Stimulated activated CD4-positive, alpha-beta T cell treated with anti-CD3 and anti-CD28 coated beads, Interleukin-4, amount 100 ng/mL, for 48 hours (primary cell): ENCODE measurements around the gene COQ2.
"Not testable (repeated sequence)": the region's sequence is repeated elsewhere in the genome, so short reads cannot be mapped to it uniquely, and the experiment has no call there.

Experiments used
- DNase-seq, 2 donors: peaks; one replicate each; pipeline ENCODE4 v3.0.0-alpha.2; 2020; ENCODE audit warnings: low read depth in 2 of 2

Gene COQ2

GRCh38 chr4:83283181-83283580 is 1.4 kb downstream of the COQ2 start:
- no peak for DNase-seq

GRCh38 chr4:83282049-83282535 is 2.5 kb downstream of the COQ2 start:
- peak; percentile 36 to 44 for DNase-seq

GRCh38 chr4:83281307-83281706 is 3.3 kb downstream of the COQ2 start:
- no peak for DNase-seq

- DNase-seq = no peak
Observed at GRCh38 chr4:83276299-83277040, 8.1 kb downstream of the COQ2 start.

DNA sequence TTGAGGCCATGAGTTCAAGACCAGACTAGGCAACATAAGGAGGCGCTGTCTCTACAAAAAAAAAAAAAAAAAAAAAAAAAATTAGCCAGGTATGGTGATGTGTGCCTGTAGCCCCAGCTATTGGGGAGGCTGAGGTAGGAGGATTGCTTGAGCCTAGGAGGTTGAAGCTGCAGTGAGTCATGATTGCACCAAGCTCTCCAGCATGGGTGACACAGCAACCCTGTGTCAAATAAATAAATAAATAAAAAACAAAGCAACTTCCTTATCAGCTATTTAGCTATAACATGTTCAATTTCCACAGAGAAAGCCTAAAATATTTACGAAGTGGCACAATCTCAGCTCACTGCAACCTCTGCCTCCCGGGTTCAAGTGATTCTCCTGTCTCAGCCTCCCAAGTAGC is 10.7 kb downstream of the COQ2 start:
- DNase-seq = not testable (repeated sequence)

- no peak for DNase-seq
Observed at GRCh38 chr4:83272900-83273299, 11.7 kb downstream of the COQ2 start.

GRCh38 chr4:83269256-83269655 is 15.3 kb downstream of the COQ2 start:
- no peak for DNase-seq

DNA sequence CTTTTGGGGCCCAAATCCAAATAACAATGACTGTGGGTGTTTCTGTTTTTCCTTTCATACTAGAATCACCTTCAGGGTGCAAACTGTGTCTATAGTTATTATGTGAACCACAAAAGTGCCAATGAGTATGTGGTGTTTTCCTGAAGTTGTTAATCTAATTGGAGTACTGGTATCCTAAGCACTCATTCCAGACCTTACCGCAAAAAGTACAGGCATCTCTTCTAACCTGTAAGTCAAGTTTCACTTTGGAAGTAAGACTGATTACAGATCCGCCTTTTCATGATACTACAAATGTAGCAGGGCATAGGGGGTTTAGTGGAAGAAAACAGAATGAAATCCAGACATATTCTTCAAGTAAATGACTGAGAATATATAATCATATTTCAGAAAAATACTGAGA is 16.1 kb downstream of the COQ2 start:
- no peak for DNase-seq

- no peak for DNase-seq
Observed at GRCh38 chr4:83267830-83268475, 16.6 kb downstream of the COQ2 start.

DNA sequence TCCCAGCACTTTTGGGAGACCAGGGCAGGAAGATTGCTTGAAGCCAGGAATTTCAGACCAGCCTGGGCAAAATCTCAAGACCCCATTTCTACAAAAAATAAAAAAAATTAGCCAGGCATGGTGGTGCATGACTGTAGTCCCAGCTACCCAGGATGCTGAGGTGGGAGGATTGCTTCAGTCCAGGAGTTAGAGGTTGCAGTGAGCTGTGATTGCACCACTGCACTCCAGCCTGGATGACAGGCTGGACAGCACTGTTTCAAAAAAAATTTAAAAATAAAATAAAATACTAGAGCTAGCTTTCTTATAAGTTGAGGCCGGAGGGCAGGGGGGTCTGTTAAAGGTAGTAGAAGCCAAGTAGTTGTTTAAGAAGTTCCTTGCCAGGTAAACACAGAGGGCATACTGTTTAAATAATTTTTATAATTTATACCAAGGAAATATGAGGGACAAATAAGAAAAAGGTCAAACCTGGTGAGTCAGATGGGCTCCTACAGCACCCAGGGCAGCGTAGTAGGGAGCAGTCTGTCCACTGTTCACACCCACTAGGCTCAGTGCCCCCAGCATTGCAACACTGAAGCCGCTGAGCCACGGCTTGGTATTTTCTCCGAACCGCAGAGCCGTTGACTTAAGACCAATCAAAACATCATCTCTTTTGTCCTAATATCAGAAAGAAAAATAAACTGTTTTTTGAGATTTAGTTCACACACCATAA is 17.3 kb downstream of the COQ2 start:
- no peak for DNase-seq

- no peak for DNase-seq
Observed at GRCh38 chr4:83266689-83267088, 17.9 kb downstream of the COQ2 start.

DNA sequence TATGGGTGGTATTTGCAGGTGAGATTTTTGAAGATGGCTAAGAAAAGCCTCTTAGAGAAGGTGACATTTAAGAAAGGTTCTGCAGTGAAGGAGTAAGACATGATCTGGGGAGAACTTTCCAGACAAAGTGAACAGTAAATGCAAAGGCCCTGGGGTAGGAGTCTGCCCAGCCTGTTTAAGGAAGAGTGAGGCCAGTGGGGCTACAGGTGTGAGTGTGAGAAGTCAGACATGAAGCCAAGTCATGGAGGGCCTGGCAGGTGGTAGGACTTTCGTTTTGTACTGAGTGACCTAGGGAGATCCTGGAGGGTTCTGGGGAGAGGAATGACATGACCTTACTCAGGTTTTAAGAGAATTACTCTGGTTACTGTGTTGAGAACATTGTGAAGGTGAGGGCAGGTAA is 21.5 kb downstream of the COQ2 start:
- DNase-seq = no peak

- DNase-seq = no peak
Observed at GRCh38 chr4:83262682-83263081, 21.9 kb downstream of the COQ2 start.

- DNase-seq = no peak
Observed at GRCh38 chr4:83261307-83261706, 23.3 kb downstream of the COQ2 start.

- DNase-seq = no peak
Observed at GRCh38 chr4:83259586-83259985, 25.0 kb downstream of the COQ2 start.

DNA sequence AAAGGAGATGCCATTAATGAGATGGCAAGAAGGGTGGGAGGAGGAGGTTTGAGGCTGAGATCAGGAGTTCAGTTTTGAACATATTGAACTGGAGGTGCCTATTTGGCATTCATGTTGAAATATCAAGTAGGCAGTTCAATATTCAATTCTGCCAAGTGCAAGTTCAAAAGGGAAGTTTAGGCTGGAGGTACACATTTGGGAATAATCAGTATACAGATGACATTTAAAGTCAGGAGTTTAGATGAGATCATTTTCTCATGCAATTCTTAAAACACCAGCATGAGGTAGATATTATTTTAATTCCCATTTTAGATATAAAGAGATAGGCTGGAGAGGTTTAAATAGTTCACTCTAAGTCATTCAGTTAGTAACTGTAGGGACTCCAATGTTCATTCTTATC is 26.1 kb downstream of the COQ2 start:
- no peak for DNase-seq

DNA sequence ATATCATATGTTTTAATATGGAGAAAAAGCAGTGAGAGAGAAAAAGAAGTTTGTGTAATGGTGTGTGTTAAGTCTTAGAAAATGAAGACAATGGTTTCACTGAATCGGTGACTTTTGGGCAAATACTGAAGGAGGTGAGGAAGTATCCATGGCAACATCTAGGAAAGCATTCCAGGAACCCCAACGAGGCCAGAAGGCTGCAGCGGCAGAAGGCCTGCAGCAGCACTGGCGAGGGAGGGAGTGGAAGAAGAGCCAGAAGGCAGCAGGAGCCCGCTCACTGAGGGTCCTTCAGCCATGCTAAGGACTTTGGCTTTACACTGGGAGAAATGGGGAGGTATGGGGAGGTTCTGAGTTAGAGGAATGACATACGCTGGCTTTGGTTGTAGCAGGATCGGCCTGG is 26.8 kb downstream of the COQ2 start:
- DNase-seq = no peak

DNA sequence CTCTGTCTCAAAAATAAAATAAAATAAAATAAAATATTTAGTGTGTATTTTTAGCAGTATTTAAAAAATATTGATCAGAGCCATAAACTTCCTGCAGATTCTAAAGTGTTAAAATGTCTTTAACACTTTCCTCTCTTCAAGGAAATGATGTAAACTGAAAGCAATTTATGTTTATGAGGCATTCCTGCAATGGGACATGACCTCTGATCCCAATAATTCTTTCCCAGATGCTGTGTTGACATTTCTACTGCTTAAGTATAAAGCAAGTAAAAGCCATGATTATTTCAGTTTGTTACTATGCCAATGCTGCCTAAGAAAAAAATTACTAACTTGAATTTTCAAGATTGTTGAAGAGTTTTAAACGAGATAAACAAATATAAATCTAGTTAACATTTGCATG is 29.0 kb downstream of the COQ2 start:
- DNase-seq = no peak

GRCh38 chr4:83252782-83253405 is 31.7 kb downstream of the COQ2 start:
- peak; percentile 45 to 56 for DNase-seq

DNA sequence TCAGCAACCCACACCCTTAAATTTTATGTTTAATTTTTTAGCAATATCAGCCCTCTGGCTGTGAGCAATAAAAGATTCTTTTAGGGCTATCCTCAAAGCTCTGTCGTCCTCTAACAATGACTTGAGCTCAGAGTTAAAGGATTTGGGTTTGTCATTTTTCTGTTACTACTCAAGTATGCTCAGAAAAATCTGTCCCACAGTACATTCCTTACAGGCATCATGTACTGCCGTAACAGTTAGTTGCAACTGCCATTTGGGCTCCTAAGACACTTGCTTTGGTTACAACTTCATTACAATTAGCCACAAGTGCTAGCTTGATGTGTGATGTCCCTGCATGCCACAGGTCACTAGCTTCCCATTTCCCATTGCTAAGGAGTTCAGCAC is 33.2 kb downstream of the COQ2 start:
- DNase-seq = no peak

GRCh38 chr4:83250687-83251446 is 33.7 kb downstream of the COQ2 start:
- no peak for DNase-seq

- no peak for DNase-seq
Observed at GRCh38 chr4:83248486-83248885, 36.1 kb downstream of the COQ2 start.
